Bronchial epithelial cell (primary cell): Measurements from ENCODE around the gene CACTIN. TPM values are rescaled to one million over a fixed set of nuclear protein-coding genes. Genes with fewer than 3 reads are reported as not detected.

Experiments used
- DNase-seq: peaks from one replicate; pipeline ENCODE4 v3.0.0-alpha.2; 2010; ENCODE audit warnings: low read depth
- FAIRE-seq: peaks from 2 replicates; lab custom pipeline; 2011; peaks lifted over from hg19 to GRCh38; lab: Jason Lieb, UNC
- H3K27me3 ChIP-seq: 2 replicates; pipeline ENCODE4 v1.5.1; 2011; ENCODE audit warnings: low read length; ENCODE audit not compliant: control insufficient read depth, insufficient read depth
- H3K36me3 ChIP-seq: 2 replicates; pipeline ENCODE4 v1.5.1; 2011; ENCODE audit warnings: low read length; ENCODE audit not compliant: control insufficient read depth, insufficient read depth
- H3K4me3 ChIP-seq: 2 replicates; pipeline ENCODE4 v1.5.1; 2011; ENCODE audit warnings: mild to moderate bottlenecking, low read depth, low read length, control low read depth
- total RNA-seq: library from RNA; depleted of rRNA; stranded (reverse); fragments of >200 nt; gene quantifications from 2 replicates; pipeline ENCODE4 v1.2.1, GENCODE V29; 2014
- TF ChIP-seq, protein P1 (sequence below): IDR thresholded peaks from 2 replicates; pipeline ENCODE4 v1.5.1; 2011; ENCODE audit warnings: mild to moderate bottlenecking, moderate library complexity, low read length, control low read depth, inconsistent platforms; ENCODE audit not compliant: insufficient read depth, severe bottlenecking

The CACTIN gene
- total RNA-seq, 1 donor from 2014 or later = 30.3 TPM

GRCh38 chr19:3611841-3612240 is 14.7 kb downstream of the CACTIN start:
- FAIRE-seq = no peak

DNA sequence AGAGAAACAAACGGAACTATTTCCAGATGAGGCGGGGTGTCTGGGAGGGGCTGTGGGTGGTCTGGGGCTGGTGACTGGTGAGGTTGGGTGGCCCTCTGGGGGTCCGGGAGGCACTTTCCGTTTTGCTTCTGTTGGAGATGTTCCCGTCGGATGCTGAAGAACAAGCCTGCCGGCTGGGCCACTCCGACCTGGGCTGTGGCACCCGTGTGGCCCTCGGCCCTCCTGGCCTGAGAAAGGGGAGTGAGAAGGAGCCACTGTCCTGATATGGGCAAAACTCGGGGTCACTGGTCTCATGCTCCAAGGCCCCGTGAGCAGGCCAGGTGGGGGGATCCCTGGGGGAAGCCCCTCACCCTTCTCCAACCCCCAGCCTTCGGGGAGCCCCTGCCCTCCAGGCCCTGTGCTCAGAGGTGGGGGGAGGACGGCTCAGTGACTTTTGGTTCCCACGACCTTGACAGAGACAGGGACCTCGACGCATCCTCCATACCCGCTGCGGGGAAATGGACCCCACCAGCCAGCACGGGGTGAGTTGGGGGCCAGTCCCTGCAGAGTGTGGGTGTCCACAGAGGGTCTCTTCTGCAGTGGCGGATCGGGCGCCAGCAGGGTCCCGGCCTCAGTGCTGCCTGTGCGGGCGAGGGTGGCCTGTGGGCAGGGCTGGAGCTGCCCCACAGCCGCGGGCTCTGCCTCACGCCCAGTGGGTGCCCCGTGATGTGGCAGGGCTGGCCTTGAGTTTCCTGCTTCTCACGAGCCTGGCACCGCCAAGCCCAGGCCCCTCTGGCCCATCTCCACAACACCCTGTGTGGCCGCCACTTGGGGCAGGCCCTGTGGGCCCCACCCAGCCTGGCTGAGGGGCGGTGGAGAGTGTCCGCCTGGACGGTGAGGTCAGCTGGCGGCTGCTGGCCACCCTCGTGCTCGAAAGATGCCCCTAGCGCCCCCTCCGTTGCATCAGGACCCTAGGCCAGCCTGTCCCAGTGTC is 15.6 kb downstream of the CACTIN start:
- no peak for FAIRE-seq
- no peak for DNase-seq
- no peaks in the 10 kb centered on the region for H3K27me3 ChIP-seq
- peaks cover 14% of the 10 kb centered on the region for H3K36me3 ChIP-seq
- H3K4me3 ChIP-seq = no peak overlapping the region
- TF ChIP-seq, protein P1, sequence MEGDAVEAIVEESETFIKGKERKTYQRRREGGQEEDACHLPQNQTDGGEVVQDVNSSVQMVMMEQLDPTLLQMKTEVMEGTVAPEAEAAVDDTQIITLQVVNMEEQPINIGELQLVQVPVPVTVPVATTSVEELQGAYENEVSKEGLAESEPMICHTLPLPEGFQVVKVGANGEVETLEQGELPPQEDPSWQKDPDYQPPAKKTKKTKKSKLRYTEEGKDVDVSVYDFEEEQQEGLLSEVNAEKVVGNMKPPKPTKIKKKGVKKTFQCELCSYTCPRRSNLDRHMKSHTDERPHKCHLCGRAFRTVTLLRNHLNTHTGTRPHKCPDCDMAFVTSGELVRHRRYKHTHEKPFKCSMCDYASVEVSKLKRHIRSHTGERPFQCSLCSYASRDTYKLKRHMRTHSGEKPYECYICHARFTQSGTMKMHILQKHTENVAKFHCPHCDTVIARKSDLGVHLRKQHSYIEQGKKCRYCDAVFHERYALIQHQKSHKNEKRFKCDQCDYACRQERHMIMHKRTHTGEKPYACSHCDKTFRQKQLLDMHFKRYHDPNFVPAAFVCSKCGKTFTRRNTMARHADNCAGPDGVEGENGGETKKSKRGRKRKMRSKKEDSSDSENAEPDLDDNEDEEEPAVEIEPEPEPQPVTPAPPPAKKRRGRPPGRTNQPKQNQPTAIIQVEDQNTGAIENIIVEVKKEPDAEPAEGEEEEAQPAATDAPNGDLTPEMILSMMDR = no peak

More at GRCh38 chr19:3611841-3612240, 14.7 kb downstream of the CACTIN start:
- DNase-seq = no peak
- TF ChIP-seq, protein P1 = no peak
- Histone ChIP-seq H3K36me3 (peaks cover 14% of the 10 kb centered on the region), H3K4me3 (no peak overlapping the region), H3K27me3 (no peaks in the 10 kb centered on the region)

DNA sequence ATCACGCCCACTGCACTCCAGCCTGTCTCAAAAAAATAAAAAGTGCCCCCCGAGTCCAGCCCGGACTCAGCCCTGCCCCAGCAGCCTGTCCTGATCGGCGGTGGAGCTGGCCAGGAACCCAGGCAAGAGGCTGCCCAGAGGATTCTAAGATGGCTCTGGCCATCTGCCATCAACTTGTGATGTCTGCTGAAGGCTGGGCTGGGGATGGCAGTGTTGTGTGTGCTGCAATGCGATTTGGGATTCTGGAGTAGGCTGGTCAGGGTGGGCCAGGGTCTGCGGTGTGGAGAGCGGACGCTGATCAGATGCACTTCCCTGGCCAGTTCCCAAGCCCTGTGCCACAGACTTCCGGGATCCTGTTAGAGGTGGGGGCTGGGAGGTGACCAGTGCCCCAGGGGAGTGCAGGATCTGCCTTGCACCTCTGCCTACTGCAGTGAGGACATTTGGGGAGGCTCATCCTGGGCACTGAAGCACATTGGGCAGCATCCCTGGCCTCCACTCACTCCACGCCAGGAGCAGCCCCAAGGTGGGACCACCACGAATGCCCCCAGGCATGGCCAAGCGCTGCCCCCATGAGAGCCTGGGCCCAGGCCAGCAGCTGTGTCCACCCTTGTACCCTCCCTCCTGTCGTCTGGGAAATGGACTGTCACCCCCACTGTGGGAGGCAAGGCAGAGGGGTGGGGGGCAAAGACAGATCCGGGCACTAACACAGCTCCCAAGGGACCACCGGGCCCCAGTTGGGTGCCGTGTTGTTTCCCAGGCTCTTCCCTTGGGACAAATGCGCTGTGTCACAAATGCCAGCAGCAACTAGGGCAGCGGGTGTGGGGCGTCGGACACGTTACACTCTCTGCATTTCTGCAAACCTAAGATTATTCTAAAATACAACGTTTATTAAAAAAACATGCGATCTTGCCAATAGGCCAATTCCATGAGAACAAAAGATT is 16.5 kb downstream of the CACTIN start:
- H3K36me3 ChIP-seq = peaks cover 14% of the 10 kb centered on the region
- DNase-seq = no peak
- no peak overlapping the region for H3K4me3 ChIP-seq
- no peaks in the 10 kb centered on the region for H3K27me3 ChIP-seq
- TF ChIP-seq, protein P1 = no peak
- FAIRE-seq = no peak

- FAIRE-seq (no peak), DNase-seq (no peak)
- no peak overlapping the region for H3K4me3 ChIP-seq
- H3K27me3 ChIP-seq = no peaks in the 10 kb centered on the region
- TF ChIP-seq, protein P1 = no peak
- H3K36me3 ChIP-seq = peaks cover 14% of the 10 kb centered on the region
These were observed 17.8 kb downstream of the CACTIN start for GRCh38 chr19:3608750-3609322.

- TF ChIP-seq, protein P1 = no peak
- Histone ChIP-seq H3K36me3 (peaks cover 12% of the 10 kb centered on the region), H3K27me3 (no peaks in the 10 kb centered on the region), H3K4me3 (no peak overlapping the region)
- DNase-seq (no peak), FAIRE-seq (no peak)
These were observed 18.4 kb downstream of the CACTIN start for GRCh38 chr19:3608079-3608641.
